ENCODE data around the gene COL9A1.

DNA sequence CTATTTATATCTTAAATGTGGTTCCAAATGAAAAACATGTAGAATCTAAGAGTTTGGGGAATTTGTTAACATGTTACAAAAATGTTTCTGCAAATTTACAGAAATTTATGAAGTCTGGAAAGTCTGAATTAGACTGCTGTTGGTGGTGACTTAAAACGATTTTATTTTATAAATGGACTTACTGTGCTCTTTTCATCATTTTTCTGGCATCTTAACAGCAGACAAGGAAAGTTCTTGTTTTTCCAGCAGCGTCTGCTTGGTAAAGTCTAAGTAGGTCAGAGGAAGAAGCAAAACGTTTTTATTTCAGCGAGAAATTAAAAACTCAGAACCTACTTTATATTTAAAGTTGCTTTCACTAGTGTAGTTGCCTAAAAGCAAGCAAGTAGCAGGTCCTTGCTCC, 48.6 kb upstream of the COL9A1 start:
- no peak for TF ChIP-seq CTCF (IDR thresholded peaks at IDR 0.05)
- TF ChIP-seq POLR2A (IDR thresholded peaks at IDR 0.05), result no peak
